ENCODE data around the gene ACSL5.
"Not testable (repeated sequence)": the region's sequence is repeated elsewhere in the genome, so short reads cannot be mapped to it uniquely, and the experiment has no call there.

- not testable (repeated sequence) for TF ChIP-seq CTCF (IDR thresholded peaks at IDR 0.05; ENCODE audit: insufficient read depth, low read depth, low read length); EZH2 (IDR thresholded peaks at IDR 0.05; ENCODE audit: insufficient read depth, low read length)
Observed at GRCh38 chr10:112372182-112372810, 1.6 kb upstream of the ACSL5 start.

All from astrocyte (in vitro differentiated cells and primary cell).